ENCODE results near the gene CDK3. TPM values are rescaled to one million over a fixed set of nuclear protein-coding genes. Genes with fewer than 3 reads are reported as not detected.

The CDK3 gene
- total and polyA plus RNA-seq, 2 donors (not counting 3 experiments of a cell fraction or from before 2014, with no cell fraction given), result 8.5 to 8.7 TPM

DNA sequence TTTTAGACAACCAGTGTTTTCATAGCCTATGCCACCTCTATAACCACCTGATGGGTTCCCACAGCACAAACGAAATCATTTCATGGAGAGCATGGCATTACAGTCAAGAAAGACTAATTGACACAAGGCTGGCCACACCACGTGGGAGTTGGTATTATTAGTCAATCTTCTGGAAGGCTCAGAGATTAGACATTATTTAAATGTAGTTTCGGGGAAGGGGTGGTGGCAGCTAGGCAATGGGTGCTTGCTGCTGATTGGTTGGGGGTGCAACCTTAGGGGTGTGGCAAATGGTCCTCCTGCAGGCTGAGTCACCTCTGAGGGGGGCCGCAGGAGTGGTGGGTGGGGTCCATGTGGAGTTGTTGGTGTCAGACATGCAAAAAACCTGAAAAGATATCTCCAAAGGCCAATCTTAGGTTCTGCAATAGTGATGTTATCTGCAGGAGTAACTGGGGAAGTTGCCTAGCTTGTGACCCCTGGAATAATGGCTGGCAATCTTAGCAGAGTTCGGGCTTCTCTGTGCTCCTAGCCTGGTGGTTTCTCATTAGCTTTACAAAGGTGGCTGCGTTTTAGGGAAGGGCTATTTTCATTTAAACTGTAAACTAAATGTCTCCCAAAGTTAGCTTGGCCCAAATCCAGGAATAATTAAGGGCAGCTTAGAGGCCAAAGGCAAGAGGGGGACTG is 17.0 kb upstream of the CDK3 start:
- H3K27ac ChIP-seq (ENCODE audit: insufficient read depth, low read depth, low read length), result no peak overlapping the region
- TF ChIP-seq EZH2 (IDR thresholded peaks at IDR 0.05; ENCODE audit: borderline replicate concordance, low read depth, low read length, severe bottlenecking) (no peak), MYC (IDR thresholded peaks at IDR 0.05; ENCODE audit: low read depth, low read length) (no peak), JUN (IDR thresholded peaks at IDR 0.05; ENCODE audit: borderline replicate concordance, insufficient read depth, insufficient read length, low read depth) (no peak), GATA2 (IDR thresholded peaks at IDR 0.05; ENCODE audit: insufficient read depth, insufficient read length, low read depth, low read length) (no peak), FOS (IDR thresholded peaks at IDR 0.05; ENCODE audit: borderline replicate concordance, insufficient read depth, low read length) (no peak), POLR2A (IDR thresholded peaks at IDR 0.05; ENCODE audit: low read depth, low read length) (no peak), POLR2AphosphoS5 (IDR thresholded peaks at IDR 0.05; ENCODE audit: insufficient read depth, low read depth, low read length) (no peak)
- TF ChIP-seq, protein P1, sequence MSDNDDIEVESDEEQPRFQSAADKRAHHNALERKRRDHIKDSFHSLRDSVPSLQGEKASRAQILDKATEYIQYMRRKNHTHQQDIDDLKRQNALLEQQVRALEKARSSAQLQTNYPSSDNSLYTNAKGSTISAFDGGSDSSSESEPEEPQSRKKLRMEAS (IDR thresholded peaks at IDR 0.05; ENCODE audit: insufficient read depth, insufficient read length), result no peak
- TF ChIP-seq, protein P2, sequence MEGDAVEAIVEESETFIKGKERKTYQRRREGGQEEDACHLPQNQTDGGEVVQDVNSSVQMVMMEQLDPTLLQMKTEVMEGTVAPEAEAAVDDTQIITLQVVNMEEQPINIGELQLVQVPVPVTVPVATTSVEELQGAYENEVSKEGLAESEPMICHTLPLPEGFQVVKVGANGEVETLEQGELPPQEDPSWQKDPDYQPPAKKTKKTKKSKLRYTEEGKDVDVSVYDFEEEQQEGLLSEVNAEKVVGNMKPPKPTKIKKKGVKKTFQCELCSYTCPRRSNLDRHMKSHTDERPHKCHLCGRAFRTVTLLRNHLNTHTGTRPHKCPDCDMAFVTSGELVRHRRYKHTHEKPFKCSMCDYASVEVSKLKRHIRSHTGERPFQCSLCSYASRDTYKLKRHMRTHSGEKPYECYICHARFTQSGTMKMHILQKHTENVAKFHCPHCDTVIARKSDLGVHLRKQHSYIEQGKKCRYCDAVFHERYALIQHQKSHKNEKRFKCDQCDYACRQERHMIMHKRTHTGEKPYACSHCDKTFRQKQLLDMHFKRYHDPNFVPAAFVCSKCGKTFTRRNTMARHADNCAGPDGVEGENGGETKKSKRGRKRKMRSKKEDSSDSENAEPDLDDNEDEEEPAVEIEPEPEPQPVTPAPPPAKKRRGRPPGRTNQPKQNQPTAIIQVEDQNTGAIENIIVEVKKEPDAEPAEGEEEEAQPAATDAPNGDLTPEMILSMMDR (IDR thresholded peaks at IDR 0.05; ENCODE audit: extremely low read depth in 1 of 2, insufficient read depth in 1 of 2, low read depth in 1 of 2, low read length in 2 of 2), result no peak
- no peak overlapping the region for H3K4me3 ChIP-seq (replicated peaks in 1 of 3; ENCODE audit: insufficient read depth in 1 of 3, low read depth in 1 of 3, low read length in 3 of 3)
- no peak overlapping the region for H2AFZ ChIP-seq (ENCODE audit: low read depth, low read length)
- intact Hi-C loops (cut with micrococcal nuclease), result no loop called here
- no peak for DNase-seq (ENCODE audit: low read depth, low spot score)
- no peak overlapping the region for H3K9ac ChIP-seq (replicated peaks; ENCODE audit: extremely low read depth, insufficient read depth, low read length)
- H3K36me3 ChIP-seq (ENCODE audit: control insufficient read depth in 2 of 2, extremely low read depth in 1 of 2, insufficient read depth in 2 of 2, low read length in 2 of 2), result no peaks in the 10 kb centered on the region
- H3K9me3 ChIP-seq (replicated peaks; ENCODE audit: control insufficient read depth, insufficient read depth, low read length), result no peaks in the 10 kb centered on the region
- CTCF ChIA-PET, result interaction anchor here (1.1 to 1.6 kb wide), 3 partner anchors 16 to 18 kb away, joined by 3 to 4 read pairs (median 3); partner anchors contain the start of gene CDK3
- H4K20me1 ChIP-seq (replicated peaks; ENCODE audit: control insufficient read depth, extremely low read depth, insufficient read depth, low read length), result no peaks in the 10 kb centered on the region
- FAIRE-seq, result no peak
- no peak overlapping the region for H3K4me2 ChIP-seq (ENCODE audit: insufficient read depth, low read length)
- dilution Hi-C loops (cut with MboI; ENCODE audit: extremely low pct_ligation_motif_present, low sequenced_read_pairs), result no loop called here
- H3K27me3 ChIP-seq (ENCODE audit: control insufficient read depth in 2 of 2, insufficient read depth in 2 of 2, low read length in 2 of 2), result no peaks in the 10 kb centered on the region
- H3K4me1 ChIP-seq (ENCODE audit: control insufficient read depth, extremely low read depth, insufficient read depth, low read length), result peaks cover 3% of the 10 kb centered on the region
- H3K79me2 ChIP-seq (ENCODE audit: control insufficient read depth, insufficient read depth, low read length), result peaks cover under 1% of the 10 kb centered on the region
- no TSS peak for BruUV-seq (replicated peaks)
- no peaks in the 10 kb centered on the region for H3K9me1 ChIP-seq (replicated peaks; ENCODE audit: control insufficient read depth, extremely low read depth, insufficient read depth, low read length)
- POLR2A ChIA-PET, result no interaction called here
